WTC11 (cell line): Measurements from ENCODE around the gene DRGX. TPM values are rescaled to one million over a fixed set of nuclear protein-coding genes. Genes with fewer than 3 reads are reported as not detected.

ENCODE experiments used
- ATAC-seq: fragments of 200-7000 bp; cut with Tn5 transposase; 2 replicates; pipeline ENCODE4 v1.10.0; 2021; ENCODE audit warnings: mild to moderate bottlenecking, moderate library complexity
- CTCF ChIA-PET: fragments of 300-600 bp; sonication (Branson Sonifier 250); formaldehyde crosslinking; loops from one replicate; lab custom pipeline; 2021; ENCODE audit warnings: antibody characterized with exemption; lab: Charles Lee
- POLR2A ChIA-PET: fragments of 350-600 bp; sonication (Branson Sonifier 250); formaldehyde crosslinking; loops from one replicate; lab custom pipeline; 2021; ENCODE audit warnings: antibody characterized with exemption; lab: Charles Lee
- DNase-seq: peaks from one replicate; pipeline ENCODE4 v3.0.0; 2021; ENCODE audit warnings: low spot score
- H3K27ac Mint-ChIP-seq: 2 replicates; pipeline ENCODE4 v1.8.0; 2021; ENCODE audit warnings: mixed read lengths
- H3K27me3 Mint-ChIP-seq: 2 replicates; pipeline ENCODE4 v1.8.0; 2021; ENCODE audit warnings: low read depth, mild to moderate bottlenecking, moderate library complexity, mixed read lengths
- H3K36me3 Mint-ChIP-seq: 2 replicates; pipeline ENCODE4 v1.8.0; 2021; ENCODE audit warnings: mixed read lengths
- H3K4me1 Mint-ChIP-seq: 2 replicates; pipeline ENCODE4 v1.8.0; 2022; ENCODE audit warnings: mixed read lengths
- H3K4me3 Mint-ChIP-seq: 2 replicates; pipeline ENCODE4 v1.8.0; 2021; ENCODE audit warnings: mild to moderate bottlenecking, moderate library complexity, mixed read lengths
- H3K9me3 Mint-ChIP-seq: 2 replicates; pipeline ENCODE4 v1.8.0; 2021; ENCODE audit warnings: mixed read lengths
- FOXJ3 ChIP-seq: sonication (generic); formaldehyde crosslinking; IDR thresholded peaks from 2 replicates; pipeline ENCODE4 v1.9.0; 2021; ENCODE audit warnings: missing genetic modification reagents, mild to moderate bottlenecking, borderline replicate concordance
- GABPB1 ChIP-seq: sonication (generic); formaldehyde crosslinking; IDR thresholded peaks from 2 replicates; pipeline ENCODE4 v1.8.1; 2023; ENCODE audit warnings: mild to moderate bottlenecking, missing genetic modification reagents
- IRF2 ChIP-seq: sonication (generic); formaldehyde crosslinking; IDR thresholded peaks from 2 replicates; pipeline ENCODE4 v1.8.0; 2022; ENCODE audit warnings: low read depth, missing genetic modification reagents, borderline replicate concordance
- JAZF1 ChIP-seq: fragments of 250-450 bp; sonication (Bioruptor Pico); IDR thresholded peaks from 2 replicates; pipeline ENCODE4 v1.9.0; 2021; ENCODE audit warnings: moderate library complexity, mild to moderate bottlenecking, inconsistent platforms
- NFE2L1 ChIP-seq: sonication (generic); formaldehyde crosslinking; IDR thresholded peaks from 2 replicates; pipeline ENCODE4 v1.8.1; 2023; ENCODE audit warnings: missing genetic modification reagents
- OVOL2 ChIP-seq: fragments of 250-450 bp; sonication (Bioruptor Pico); IDR thresholded peaks from 2 replicates; pipeline ENCODE4 v1.9.0; 2021; ENCODE audit warnings: mild to moderate bottlenecking, borderline replicate concordance
- SMAD3 ChIP-seq: sonication (generic); formaldehyde crosslinking; IDR thresholded peaks from 2 replicates; pipeline ENCODE4 v1.8.0; 2022; ENCODE audit warnings: missing genetic modification reagents, mild to moderate bottlenecking, borderline replicate concordance
- SOX15 ChIP-seq: fragments of 250-450 bp; sonication (Bioruptor Pico); IDR thresholded peaks from 2 replicates; pipeline ENCODE4 v1.9.0; 2021; ENCODE audit warnings: mild to moderate bottlenecking
- SP1 ChIP-seq: sonication (generic); formaldehyde crosslinking; conservative IDR thresholded peaks from 2 replicates; pipeline ENCODE4 v1.8.1; 2022; ENCODE audit warnings: missing genetic modification reagents
- TP53 ChIP-seq: sonication (generic); formaldehyde crosslinking; IDR thresholded peaks from 2 replicates; pipeline ENCODE4 v1.8.1; 2023; ENCODE audit warnings: mild to moderate bottlenecking, missing genetic modification reagents
- ZBTB21 ChIP-seq: sonication (generic); formaldehyde crosslinking; IDR thresholded peaks from 2 replicates; pipeline ENCODE4 v1.8.1; 2023; ENCODE audit warnings: mild to moderate bottlenecking, missing genetic modification reagents, borderline replicate concordance
- ZNF138 ChIP-seq: sonication (generic); formaldehyde crosslinking; conservative IDR thresholded peaks from 2 replicates; pipeline ENCODE4 v1.8.1; 2022; ENCODE audit warnings: mild to moderate bottlenecking, moderate library complexity, missing genetic modification reagents
- ZNF423 ChIP-seq: fragments of 250-450 bp; sonication (Bioruptor Pico); IDR thresholded peaks from 2 replicates; pipeline ENCODE4 v2.1.2; 2022; ENCODE audit warnings: mild to moderate bottlenecking, moderate library complexity
- total RNA-seq: library from RNA; stranded (reverse); gene quantifications from 3 replicates; pipeline ENCODE4 v1.2.3, GENCODE V29; 2021
- TF ChIP-seq, protein P1 (sequence below): fragments of 250-450 bp; sonication (Bioruptor Pico); IDR thresholded peaks from 2 replicates; pipeline ENCODE4 v1.9.0; 2021; ENCODE audit warnings: moderate library complexity, mild to moderate bottlenecking, inconsistent platforms, borderline replicate concordance
- TF ChIP-seq, protein P2 (sequence below): sonication (generic); formaldehyde crosslinking; IDR thresholded peaks from 2 replicates; pipeline ENCODE4 v1.8.0; 2022; ENCODE audit warnings: mild to moderate bottlenecking, missing genetic modification reagents
- TF ChIP-seq, protein P3 (sequence below): sonication (generic); formaldehyde crosslinking; IDR thresholded peaks from 2 replicates; pipeline ENCODE4 v1.8.1; 2023; ENCODE audit warnings: mild to moderate bottlenecking, missing genetic modification reagents, borderline replicate concordance
- TF ChIP-seq, protein P4 (sequence below): sonication (generic); formaldehyde crosslinking; IDR thresholded peaks from 2 replicates; pipeline ENCODE4 v1.8.1; 2023; ENCODE audit warnings: mild to moderate bottlenecking, missing genetic modification reagents
- TF ChIP-seq, protein P5 (sequence below): sonication (generic); formaldehyde crosslinking; IDR thresholded peaks from 2 replicates; pipeline ENCODE4 v1.8.0; 2022; ENCODE audit warnings: mild to moderate bottlenecking, missing genetic modification reagents
- TF ChIP-seq, protein P6 (sequence below): sonication (generic); formaldehyde crosslinking; IDR thresholded peaks from 2 replicates; pipeline ENCODE4 v1.8.0; 2022; ENCODE audit warnings: mild to moderate bottlenecking, missing genetic modification reagents
- TF ChIP-seq, protein P7 (sequence below): sonication (generic); formaldehyde crosslinking; IDR thresholded peaks from 2 replicates; pipeline ENCODE4 v1.8.1; 2023; ENCODE audit warnings: mild to moderate bottlenecking, moderate library complexity, missing genetic modification reagents

Gene DRGX
- total RNA-seq, 1 experiment from 2014 or later = not detected

DNA sequence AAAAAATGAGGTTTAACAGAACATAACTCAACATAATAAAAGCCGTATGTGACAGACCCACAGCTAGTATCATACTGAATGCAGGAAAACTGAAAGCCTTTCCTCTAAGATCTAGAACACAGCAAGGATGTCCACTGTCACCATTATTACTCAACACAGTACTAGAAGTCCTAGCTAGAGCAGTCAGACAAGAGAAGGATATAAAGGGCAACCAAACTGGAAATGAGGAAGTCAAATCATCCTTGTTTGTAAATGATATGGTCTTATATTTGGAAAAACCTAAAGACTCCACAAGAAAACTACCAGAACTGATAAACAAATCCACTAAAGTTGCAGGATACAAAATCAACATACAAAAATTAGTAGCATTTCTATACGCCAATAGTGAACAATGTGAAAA is 51.0 kb downstream of the DRGX start:
- ChIA-PET CTCF (no interaction called here), POLR2A (no interaction called here)
- Mint-ChIP-seq H3K27ac (no peak overlapping the region), H3K9me3 (peaks cover 6% of the 10 kb centered on the region), H3K27me3 (no peaks in the 10 kb centered on the region), H3K36me3 (no peaks in the 10 kb centered on the region), H3K4me1 (no peaks in the 10 kb centered on the region), H3K4me3 (no peak overlapping the region)
- DNase-seq (no peak), ATAC-seq (no peak)
- TF ChIP-seq JAZF1 (CRISPR knock-in tag) (no peak), ZBTB21 (CRISPR knock-in tag) (no peak), IRF2 (CRISPR knock-in tag) (no peak), SOX15 (CRISPR knock-in tag) (no peak), OVOL2 (no peak)

DNA sequence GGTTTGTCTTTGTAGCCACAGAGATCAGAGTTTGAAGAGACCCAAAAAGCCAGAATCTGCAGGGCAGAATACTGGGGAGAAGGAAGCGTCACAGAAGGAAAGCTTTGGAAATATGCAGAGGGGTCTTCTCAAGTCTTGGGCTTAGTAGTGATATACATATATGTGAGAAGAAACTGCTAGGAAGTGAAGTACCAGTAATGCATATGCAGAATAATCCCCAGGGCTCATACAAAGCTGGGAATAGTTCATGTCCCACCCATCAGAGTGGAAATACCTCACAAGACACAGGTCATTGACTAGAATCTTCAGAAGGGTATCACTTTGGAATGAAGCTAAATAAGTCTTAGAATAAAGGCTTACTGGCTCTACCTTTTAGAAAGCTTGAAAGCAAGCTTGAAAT is 57.3 kb downstream of the DRGX start:
- CTCF ChIA-PET = interaction anchor here (0.7 to 1.0 kb wide), 3 partner anchors 14 to 41 kb away, joined by 3 read pairs; no protein-coding TSS in a partner anchor
- Mint-ChIP-seq H3K9me3 (peaks cover 17% of the 10 kb centered on the region), H3K27me3 (no peaks in the 10 kb centered on the region), H3K36me3 (no peaks in the 10 kb centered on the region), H3K4me1 (no peaks in the 10 kb centered on the region; the same call in 1 of the 2 replicates), H3K4me3 (no peak overlapping the region), H3K27ac (no peak overlapping the region)
- no peak for ATAC-seq
- POLR2A ChIA-PET = no interaction called here
- no peak for DNase-seq
- TF ChIP-seq SMAD3 (CRISPR knock-in tag) (no peak), IRF2 (CRISPR knock-in tag) (no peak), ZNF423 (CRISPR knock-in tag) (no peak), ZNF138 (CRISPR knock-in tag) (no peak), TP53 (CRISPR knock-in tag) (no peak), FOXJ3 (CRISPR knock-in tag) (no peak)
- TF ChIP-seq, protein P1, sequence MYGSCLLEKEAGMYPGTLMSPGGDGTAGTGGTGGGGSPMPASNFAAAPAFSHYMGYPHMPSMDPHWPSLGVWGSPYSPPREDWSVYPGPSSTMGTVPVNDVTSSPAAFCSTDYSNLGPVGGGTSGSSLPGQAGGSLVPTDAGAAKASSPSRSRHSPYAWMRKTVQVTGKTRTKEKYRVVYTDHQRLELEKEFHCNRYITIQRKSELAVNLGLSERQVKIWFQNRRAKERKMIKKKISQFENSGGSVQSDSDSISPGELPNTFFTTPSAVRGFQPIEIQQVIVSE (CRISPR knock-in tag) = no peak
- TF ChIP-seq, protein P2, sequence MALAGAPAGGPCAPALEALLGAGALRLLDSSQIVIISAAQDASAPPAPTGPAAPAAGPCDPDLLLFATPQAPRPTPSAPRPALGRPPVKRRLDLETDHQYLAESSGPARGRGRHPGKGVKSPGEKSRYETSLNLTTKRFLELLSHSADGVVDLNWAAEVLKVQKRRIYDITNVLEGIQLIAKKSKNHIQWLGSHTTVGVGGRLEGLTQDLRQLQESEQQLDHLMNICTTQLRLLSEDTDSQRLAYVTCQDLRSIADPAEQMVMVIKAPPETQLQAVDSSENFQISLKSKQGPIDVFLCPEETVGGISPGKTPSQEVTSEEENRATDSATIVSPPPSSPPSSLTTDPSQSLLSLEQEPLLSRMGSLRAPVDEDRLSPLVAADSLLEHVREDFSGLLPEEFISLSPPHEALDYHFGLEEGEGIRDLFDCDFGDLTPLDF (CRISPR knock-in tag) = no peak

DNA sequence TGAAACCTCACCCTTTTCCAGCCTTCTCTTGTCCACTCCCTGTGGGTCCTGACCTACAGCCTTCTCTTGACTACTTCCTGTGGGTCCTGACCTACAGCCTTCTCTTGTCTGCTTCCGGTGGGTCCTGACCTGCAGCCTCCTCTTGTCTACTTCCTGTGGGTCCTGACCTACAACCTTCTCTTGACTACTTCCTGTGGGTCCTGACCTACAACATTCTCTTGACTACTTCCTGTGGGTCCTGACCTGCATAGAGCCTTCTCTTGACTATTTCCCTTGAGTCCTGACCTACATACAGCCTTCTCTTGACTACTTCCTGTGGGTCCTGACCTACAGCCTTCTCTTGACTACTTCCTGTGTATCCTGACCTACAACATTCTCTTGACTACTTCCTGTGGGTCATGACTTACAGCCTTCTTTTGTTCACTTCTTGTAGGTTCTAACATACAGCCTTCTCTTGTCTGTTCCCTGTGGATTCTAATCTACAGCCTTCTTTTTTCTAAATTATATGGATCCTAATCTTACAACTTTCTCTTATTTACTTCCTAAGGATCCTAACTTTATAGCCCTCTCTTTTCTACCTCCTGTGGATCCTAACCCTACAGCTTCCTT is 60.4 kb downstream of the DRGX start:
- Mint-ChIP-seq H3K36me3 (no peaks in the 10 kb centered on the region), H3K27ac (no peak overlapping the region), H3K9me3 (peaks cover 17% of the 10 kb centered on the region), H3K27me3 (no peaks in the 10 kb centered on the region; the same call in 1 of the 2 replicates), H3K4me3 (no peak overlapping the region), H3K4me1 (no peaks in the 10 kb centered on the region; the same call in 1 of the 2 replicates)
- no peak for ATAC-seq
- POLR2A ChIA-PET = interaction anchor here (0.5 kb wide), 1 partner anchor 69 kb away, joined by 3 read pairs; no protein-coding TSS in a partner anchor
- CTCF ChIA-PET = no interaction called here
- DNase-seq = no peak
- TF ChIP-seq, protein P3, sequence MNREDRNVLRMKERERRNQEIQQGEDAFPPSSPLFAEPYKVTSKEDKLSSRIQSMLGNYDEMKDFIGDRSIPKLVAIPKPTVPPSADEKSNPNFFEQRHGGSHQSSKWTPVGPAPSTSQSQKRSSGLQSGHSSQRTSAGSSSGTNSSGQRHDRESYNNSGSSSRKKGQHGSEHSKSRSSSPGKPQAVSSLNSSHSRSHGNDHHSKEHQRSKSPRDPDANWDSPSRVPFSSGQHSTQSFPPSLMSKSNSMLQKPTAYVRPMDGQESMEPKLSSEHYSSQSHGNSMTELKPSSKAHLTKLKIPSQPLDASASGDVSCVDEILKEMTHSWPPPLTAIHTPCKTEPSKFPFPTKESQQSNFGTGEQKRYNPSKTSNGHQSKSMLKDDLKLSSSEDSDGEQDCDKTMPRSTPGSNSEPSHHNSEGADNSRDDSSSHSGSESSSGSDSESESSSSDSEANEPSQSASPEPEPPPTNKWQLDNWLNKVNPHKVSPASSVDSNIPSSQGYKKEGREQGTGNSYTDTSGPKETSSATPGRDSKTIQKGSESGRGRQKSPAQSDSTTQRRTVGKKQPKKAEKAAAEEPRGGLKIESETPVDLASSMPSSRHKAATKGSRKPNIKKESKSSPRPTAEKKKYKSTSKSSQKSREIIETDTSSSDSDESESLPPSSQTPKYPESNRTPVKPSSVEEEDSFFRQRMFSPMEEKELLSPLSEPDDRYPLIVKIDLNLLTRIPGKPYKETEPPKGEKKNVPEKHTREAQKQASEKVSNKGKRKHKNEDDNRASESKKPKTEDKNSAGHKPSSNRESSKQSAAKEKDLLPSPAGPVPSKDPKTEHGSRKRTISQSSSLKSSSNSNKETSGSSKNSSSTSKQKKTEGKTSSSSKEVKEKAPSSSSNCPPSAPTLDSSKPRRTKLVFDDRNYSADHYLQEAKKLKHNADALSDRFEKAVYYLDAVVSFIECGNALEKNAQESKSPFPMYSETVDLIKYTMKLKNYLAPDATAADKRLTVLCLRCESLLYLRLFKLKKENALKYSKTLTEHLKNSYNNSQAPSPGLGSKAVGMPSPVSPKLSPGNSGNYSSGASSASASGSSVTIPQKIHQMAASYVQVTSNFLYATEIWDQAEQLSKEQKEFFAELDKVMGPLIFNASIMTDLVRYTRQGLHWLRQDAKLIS = no peak
- TF ChIP-seq, protein P4, sequence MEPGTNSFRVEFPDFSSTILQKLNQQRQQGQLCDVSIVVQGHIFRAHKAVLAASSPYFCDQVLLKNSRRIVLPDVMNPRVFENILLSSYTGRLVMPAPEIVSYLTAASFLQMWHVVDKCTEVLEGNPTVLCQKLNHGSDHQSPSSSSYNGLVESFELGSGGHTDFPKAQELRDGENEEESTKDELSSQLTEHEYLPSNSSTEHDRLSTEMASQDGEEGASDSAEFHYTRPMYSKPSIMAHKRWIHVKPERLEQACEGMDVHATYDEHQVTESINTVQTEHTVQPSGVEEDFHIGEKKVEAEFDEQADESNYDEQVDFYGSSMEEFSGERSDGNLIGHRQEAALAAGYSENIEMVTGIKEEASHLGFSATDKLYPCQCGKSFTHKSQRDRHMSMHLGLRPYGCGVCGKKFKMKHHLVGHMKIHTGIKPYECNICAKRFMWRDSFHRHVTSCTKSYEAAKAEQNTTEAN (CRISPR knock-in tag) = no peak
- TF ChIP-seq SP1 (CRISPR knock-in tag) (no peak), SMAD3 (CRISPR knock-in tag) (no peak), NFE2L1 (CRISPR knock-in tag) (no peak), GABPB1 (CRISPR knock-in tag) (no peak)
- TF ChIP-seq, protein P5, sequence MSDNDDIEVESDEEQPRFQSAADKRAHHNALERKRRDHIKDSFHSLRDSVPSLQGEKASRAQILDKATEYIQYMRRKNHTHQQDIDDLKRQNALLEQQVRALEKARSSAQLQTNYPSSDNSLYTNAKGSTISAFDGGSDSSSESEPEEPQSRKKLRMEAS (CRISPR knock-in tag) = no peak
- TF ChIP-seq, protein P6, sequence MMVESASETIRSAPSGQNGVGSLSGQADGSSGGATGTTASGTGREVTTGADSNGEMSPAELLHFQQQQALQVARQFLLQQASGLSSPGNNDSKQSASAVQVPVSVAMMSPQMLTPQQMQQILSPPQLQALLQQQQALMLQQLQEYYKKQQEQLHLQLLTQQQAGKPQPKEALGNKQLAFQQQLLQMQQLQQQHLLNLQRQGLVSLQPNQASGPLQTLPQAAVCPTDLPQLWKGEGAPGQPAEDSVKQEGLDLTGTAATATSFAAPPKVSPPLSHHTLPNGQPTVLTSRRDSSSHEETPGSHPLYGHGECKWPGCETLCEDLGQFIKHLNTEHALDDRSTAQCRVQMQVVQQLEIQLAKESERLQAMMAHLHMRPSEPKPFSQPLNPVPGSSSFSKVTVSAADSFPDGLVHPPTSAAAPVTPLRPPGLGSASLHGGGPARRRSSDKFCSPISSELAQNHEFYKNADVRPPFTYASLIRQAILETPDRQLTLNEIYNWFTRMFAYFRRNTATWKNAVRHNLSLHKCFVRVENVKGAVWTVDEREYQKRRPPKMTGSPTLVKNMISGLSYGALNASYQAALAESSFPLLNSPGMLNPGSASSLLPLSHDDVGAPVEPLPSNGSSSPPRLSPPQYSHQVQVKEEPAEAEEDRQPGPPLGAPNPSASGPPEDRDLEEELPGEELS (CRISPR knock-in tag) = no peak
- TF ChIP-seq, protein P7, sequence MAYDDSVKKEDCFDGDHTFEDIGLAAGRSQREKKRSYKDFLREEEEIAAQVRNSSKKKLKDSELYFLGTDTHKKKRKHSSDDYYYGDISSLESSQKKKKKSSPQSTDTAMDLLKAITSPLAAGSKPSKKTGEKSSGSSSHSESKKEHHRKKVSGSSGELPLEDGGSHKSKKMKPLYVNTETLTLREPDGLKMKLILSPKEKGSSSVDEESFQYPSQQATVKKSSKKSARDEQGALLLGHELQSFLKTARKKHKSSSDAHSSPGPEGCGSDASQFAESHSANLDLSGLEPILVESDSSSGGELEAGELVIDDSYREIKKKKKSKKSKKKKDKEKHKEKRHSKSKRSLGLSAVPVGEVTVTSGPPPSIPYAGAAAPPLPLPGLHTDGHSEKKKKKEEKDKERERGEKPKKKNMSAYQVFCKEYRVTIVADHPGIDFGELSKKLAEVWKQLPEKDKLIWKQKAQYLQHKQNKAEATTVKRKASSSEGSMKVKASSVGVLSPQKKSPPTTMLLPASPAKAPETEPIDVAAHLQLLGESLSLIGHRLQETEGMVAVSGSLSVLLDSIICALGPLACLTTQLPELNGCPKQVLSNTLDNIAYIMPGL = no peak
